ENCODE data around the gene PTTG1.

Gene PTTG1

GRCh38 chr5:160475864-160476438 lies 54.3 kb downstream of the PTTG1 start:
- no peak for DNase-seq

GRCh38 chr5:160477266-160477970 lies 55.8 kb downstream of the PTTG1 start:
- no peak for DNase-seq

DNA sequence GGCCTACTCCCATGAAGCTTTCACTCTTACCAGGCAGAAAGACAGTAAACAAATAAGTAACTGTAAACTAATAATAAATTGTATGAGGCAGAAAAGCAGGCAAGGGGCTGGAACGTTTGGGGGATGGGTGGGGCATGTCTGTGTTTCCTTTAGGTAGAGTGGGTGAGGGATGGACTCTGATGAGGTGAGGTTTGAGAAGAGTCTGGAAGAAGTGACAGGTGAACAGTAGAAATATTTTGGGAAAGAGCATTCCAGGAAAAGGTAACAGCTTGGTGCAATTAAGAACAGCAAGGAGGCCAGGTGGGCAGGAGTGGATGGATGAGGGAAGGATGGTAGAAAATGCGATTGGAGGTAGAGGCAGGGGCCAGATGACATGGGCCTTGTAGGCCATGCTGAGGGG lies 56.5 kb downstream of the PTTG1 start:
- no peak for DNase-seq

Data from NCI-H1092 (cell line).